Islet precursor cell (in vitro differentiated cells): ENCODE measurements around the gene LMO2.

Experiments
- DNase-seq: peaks from one replicate; pipeline ENCODE4 v3.0.0-alpha.2; 2018

The LMO2 gene

GRCh38 chr11:33912405-33913361, 20.8 kb upstream of the LMO2 start:
- no peak for DNase-seq

GRCh38 chr11:33910958-33911339, 19.1 kb upstream of the LMO2 start:
- DNase-seq: no peak

DNA sequence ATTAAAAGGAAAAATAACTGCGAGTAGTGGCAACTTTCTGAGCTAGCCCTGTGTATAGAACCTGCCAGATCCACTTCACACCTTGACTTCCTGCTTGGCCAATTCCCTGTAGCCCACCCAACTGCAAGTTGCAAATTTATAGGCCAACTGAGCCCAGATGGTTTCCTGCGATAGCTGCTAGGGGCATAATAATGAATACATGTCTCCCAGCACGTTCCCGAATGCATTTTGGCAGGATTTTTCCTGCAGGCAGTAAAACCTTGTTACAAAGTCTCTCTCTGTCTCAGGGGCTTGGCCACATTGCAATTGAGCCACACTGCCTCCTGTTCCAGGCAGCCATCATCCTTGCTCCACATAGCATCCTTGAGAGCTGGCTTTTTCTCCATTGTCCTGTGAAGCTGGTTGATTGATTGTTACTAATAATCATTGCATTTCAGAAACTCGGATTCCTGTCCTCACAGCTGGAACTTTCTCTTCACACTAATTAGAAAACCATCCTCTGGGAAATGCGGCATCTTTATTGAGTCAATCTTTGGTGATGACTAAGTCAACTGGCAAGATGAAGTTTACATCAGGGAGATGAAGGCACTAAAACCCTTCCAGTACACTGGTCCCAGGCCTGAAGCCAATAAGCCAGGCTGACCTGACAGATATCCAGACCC, 18.6 kb upstream of the LMO2 start:
- DNase-seq: no peak

- no peak for DNase-seq
These were observed 17.7 kb upstream of the LMO2 start for GRCh38 chr11:33909552-33909951.

DNA sequence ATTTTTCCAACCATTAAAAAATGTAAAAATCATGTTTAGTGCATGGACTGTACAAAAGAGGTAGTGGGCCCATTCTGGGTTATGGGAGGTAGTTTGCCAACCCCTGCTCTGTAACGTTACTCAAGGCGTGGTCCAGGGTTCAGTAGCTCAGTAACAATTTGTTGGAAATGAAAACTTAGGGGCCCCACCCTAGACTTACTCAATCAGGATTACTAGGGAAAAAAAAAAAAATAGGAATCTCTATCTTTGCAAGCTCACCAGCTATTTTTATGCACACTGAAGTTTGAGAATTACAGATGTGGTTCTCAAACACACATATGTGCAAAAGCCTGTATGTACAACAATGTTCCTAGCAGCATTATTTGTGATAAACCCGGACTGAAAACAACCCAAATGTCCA, 17.3 kb upstream of the LMO2 start:
- DNase-seq: no peak

GRCh38 chr11:33907421-33907820, 15.5 kb upstream of the LMO2 start:
- no peak for DNase-seq

GRCh38 chr11:33906484-33907186, 14.8 kb upstream of the LMO2 start:
- DNase-seq: no peak

- no peak for DNase-seq
These were observed 12.2 kb upstream of the LMO2 start for GRCh38 chr11:33904102-33904501.

- DNase-seq: no peak
These were observed 8.4 kb upstream of the LMO2 start for GRCh38 chr11:33900159-33900840.

DNA sequence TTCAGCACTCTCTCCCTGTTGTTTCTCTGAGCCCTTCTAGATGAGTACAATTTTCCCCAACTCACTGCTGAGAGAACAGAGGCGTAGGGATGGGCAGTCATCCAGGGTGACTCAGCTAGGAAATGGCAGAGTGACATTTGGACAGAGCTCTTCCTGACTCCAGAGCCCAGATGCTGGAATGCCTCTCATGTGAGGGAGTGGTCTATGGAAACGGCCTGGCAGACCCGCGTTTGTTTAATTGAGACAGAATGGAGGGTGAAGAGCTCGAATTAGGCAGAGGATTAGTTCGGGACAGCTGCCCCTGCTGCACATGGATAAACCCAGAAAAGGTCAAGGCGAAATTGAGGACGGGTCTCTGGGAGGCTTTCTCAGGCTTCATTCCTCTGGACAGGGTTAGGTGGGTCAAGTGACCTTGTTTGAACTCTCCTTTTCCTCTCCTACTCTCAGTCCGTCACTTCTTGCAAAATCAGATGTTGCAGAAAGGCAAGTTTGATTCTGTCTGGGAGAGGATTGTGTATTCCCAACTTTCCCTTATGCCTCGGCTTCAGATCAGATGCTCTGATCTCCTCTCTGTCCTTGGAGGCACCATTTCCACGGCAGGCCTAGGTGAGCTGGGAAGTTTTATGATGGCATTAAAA, 7.6 kb upstream of the LMO2 start:
- DNase-seq: peak; percentile 85

- no peak for DNase-seq
These were observed 7.1 kb upstream of the LMO2 start for GRCh38 chr11:33898957-33899356.

DNA sequence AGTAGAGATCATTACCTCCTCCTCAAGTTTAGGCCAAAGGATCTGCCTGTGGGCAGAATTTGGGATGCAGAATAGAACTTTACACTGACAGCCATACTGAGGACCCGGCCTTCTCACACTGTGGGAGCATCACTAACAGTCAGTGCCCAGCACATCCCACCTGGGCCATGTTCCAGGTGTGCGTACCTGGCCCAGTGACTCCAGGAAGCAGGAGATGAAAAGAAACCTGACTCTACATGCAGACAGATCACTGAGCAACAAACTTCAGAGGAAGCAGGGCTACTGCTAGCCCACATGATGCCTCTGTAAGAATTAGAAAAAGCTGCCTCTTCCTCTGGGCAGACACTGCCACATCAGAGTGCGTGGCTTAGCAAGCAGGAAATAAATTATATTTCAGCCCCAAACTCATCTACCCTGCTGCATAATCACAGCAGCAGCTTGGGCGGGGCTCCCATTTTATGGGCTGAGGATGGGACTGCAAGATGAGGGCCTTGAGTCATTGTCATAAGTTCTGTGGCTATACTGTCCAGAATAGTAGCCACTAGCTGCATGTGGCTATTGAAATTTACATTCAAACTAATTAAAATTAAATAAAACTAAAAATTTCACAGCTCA, 6.0 kb upstream of the LMO2 start:
- DNase-seq: no peak

DNA sequence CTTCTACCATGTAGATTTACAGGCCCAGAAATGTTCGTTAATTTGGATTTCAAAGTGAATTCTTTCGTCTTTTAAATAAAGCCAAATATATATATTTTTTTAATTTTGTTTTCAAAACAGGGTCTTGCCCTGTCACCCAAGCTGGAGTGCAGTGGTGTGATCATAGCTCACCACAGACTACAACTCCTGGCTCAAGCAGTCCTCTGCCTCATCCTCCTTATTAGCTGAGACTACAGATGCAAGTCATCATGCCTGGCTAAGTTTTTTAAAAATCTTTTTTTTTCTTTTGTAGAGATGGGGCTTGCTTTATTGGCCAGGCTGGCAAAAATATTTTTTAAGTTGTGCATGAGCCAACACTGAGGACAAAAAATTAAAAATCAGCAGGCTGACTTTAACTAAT, 5.0 kb upstream of the LMO2 start:
- DNase-seq: no peak

- DNase-seq: peak; percentile 74
These were observed 3.9 kb upstream of the LMO2 start for GRCh38 chr11:33895752-33896137.

DNA sequence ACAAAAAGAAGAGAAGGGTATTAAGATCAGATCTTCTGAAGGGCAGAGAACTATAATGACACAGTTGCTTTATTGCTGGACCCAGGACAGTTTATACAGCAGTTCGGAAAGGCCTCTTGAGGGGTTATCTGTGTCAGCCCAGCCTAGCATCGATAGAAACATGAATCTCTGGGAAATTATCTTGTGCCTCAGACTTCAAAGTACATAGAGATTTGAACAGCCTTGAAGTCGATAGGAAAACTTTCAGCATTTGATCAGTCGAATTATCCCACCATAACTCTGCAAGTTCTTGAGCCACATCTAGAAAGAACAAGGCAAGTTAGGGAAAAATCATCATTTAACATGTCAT, 2.5 kb upstream of the LMO2 start:
- DNase-seq: no peak

DNA sequence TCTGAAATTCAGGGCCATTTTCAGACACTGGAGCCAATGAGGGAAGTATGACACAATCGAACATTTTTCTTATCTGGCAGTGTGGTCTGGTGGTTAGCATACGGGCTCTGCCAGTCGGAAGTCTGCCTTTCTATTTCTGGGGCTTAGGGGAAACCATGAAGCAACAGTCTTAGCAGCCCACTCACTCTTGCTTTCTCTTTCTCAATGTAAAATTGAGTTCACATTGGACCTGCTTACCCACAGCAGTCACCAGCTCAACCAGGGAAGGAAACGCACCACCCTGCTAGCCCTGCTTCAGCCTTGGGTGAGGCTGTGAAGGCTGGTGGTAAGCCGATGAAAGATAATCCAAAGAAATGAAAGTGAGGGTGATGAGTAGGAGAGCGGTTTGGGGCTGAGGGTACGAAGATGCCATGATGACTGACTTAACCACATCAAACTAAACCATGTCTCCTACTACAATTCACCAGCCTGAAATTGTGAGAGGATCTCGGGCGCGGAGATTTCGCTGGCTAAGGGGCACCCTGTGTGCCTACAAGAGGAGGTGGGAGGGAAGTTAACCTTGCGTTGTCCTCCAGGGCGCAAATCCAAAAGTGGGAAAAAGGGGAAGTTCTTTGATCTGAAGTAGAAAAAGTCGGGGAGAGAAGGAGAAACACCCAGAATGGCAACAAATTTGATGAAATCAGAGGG, 2.0 kb upstream of the LMO2 start:
- no peak for DNase-seq

DNA sequence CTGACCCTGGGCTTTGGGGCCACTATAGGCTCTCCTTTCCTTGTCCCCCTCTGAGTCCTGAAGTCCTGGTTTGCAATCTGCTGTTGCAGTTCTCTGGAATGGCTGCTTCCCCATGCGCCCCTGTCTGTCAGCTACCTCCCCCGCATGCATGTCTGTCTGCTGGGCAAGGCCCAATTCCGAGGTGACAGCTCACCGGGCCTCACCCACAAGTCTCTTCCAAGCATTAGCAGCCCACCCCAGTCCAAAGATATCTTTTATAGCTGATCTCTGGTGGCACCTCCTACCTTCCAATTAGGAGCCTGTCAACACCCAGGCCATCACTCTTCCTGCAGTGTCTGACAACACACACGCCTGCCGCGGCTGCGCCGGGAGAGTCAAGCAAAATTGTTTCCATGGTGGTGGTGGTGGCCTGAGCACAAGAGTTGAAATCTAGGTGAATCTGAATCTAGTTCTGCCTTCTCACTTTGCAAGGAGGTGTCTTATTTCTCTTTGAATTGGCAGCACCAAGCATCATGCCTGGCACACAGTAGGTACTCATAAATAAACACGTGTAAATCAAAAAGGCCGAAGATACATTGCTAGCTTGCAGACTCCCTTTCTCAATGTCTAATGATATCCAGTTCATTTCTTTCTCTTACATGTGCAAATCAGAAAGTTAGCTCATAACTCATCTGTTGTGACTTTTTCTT, 1.2 kb upstream of the LMO2 start:
- no peak for DNase-seq

GRCh38 chr11:33889821-33890378, 2.0 kb downstream of the LMO2 start:
- no peak for DNase-seq

DNA sequence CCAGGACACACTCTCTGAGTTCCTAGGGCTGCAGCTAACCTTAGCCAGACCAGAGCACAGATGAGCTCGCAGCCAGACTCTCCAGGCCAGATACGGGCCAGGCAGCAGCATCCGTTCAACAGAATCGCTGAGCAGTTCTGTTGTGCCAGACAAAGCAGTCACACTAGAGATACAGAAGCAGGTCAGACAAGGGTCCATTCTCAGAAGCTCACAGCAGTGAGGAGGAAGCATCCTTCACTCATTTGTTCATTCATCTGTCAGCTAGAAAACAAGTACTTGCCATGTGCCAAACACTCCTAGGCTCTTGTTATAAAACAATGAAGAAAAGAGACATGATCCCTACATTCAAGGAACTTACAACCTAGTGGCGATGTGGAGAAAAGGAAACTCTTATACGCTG, 2.6 kb downstream of the LMO2 start:
- DNase-seq: no peak

DNA sequence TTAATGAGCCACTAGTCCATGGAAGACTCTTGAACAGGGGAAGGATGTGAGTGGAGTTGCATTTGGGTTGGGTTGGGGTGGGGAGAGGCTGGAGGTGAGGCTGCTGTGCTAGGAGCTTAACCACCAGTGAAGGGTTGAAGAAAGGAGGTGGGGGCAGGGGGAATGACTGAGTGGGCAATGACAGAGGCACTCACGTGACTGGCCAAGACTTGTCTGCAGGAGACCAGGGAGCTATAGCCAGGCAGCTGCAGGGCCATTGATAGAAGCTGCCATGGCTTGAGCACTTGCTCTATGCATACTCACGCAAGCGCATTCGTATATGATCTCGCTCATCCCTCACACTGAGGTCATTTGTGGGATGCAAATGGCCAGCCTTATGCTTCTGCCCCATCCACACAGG, 4.0 kb downstream of the LMO2 start:
- DNase-seq: no peak
